Skeletal muscle cell (primary cell): ENCODE measurements around the gene DDRGK1.
"Not testable (repeated sequence)": the region's sequence is repeated elsewhere in the genome, so short reads cannot be mapped to it uniquely, and the experiment has no call there.

Source experiments
- DNase-seq: peaks from one replicate; pipeline ENCODE4 v3.0.0-alpha.2; 2010; ENCODE audit warnings: low read depth
- H3K4me3 ChIP-seq: 2 replicates; pipeline ENCODE4 v1.5.1; 2011; ENCODE audit warnings: low read depth, mild to moderate bottlenecking, control low read depth, low read length, moderate library complexity

The DDRGK1 gene

GRCh38 chr20:3222635-3223600 lies 18.4 kb upstream of the DDRGK1 start:
- no peak for DNase-seq
- H3K4me3 ChIP-seq: no peak overlapping the region

GRCh38 chr20:3221398-3222226 lies 17.1 kb upstream of the DDRGK1 start:
- H3K4me3 ChIP-seq: no peak overlapping the region
- no peak for DNase-seq

GRCh38 chr20:3218307-3218988 lies 14.0 kb upstream of the DDRGK1 start:
- no peak for DNase-seq
- H3K4me3 ChIP-seq: no peak overlapping the region

GRCh38 chr20:3215359-3215917 lies 11.0 kb upstream of the DDRGK1 start:
- H3K4me3 ChIP-seq: not testable (repeated sequence)

GRCh38 chr20:3213226-3213625 lies 8.7 kb upstream of the DDRGK1 start:
- no peak overlapping the region for H3K4me3 ChIP-seq
- no peak for DNase-seq

More at GRCh38 chr20:3215359-3215917, 11.0 kb upstream of the DDRGK1 start:
- DNase-seq: not testable (repeated sequence)

- no peak for DNase-seq
- peak overlapping the region; percentile 77 for H3K4me3 ChIP-seq
Measured at GRCh38 chr20:3210346-3210745, 5.9 kb upstream of the DDRGK1 start.

- peak overlapping the region; percentile 77 for H3K4me3 ChIP-seq
- DNase-seq: no peak
Measured at GRCh38 chr20:3209946-3210317, 5.5 kb upstream of the DDRGK1 start.

- peak within 1 kb of the TSS; percentile 77 for H3K4me3 ChIP-seq
- DNase-seq: no peak
Measured at GRCh38 chr20:3209257-3209945, 4.9 kb upstream of the DDRGK1 start, which contains the start of gene ITPA. Gene ITPA (plus strand): TSS chr20:3209498. CDS start chr20:3209552, 54 bp downstream.

- DNase-seq: no peak
Measured at GRCh38 chr20:3208786-3209256, 4.3 kb upstream of the DDRGK1 start.

GRCh38 chr20:3203315-3204123 lies 963 bp downstream of the DDRGK1 start:
- no peak for DNase-seq
- peak overlapping the region; percentile 89 for H3K4me3 ChIP-seq

More at GRCh38 chr20:3208786-3209256, 4.3 kb upstream of the DDRGK1 start:
- H3K4me3 ChIP-seq: peak overlapping the region; percentile 77

GRCh38 chr20:3202965-3203314 lies 1.5 kb downstream of the DDRGK1 start:
- peak overlapping the region; percentile 89 for H3K4me3 ChIP-seq

GRCh38 chr20:3199976-3200755 lies 4.3 kb downstream of the DDRGK1 start:
- DNase-seq: no peak
- no peak overlapping the region for H3K4me3 ChIP-seq

More at GRCh38 chr20:3202965-3203314, 1.5 kb downstream of the DDRGK1 start:
- no peak for DNase-seq

GRCh38 chr20:3199206-3199605 lies 5.3 kb downstream of the DDRGK1 start:
- no peak overlapping the region for H3K4me3 ChIP-seq
- DNase-seq: no peak

GRCh38 chr20:3195590-3196237 lies 8.8 kb downstream of the DDRGK1 start:
- no peak for DNase-seq
- no peak overlapping the region for H3K4me3 ChIP-seq

GRCh38 chr20:3194617-3195280 lies 9.7 kb downstream of the DDRGK1 start:
- DNase-seq: no peak
- no peak overlapping the region for H3K4me3 ChIP-seq
